GM23338 (cell line): ENCODE data around the gene SFMBT2. TPM values are rescaled to one million over a fixed set of nuclear protein-coding genes. Genes with fewer than 3 reads are reported as not detected.

Experiments
- ATAC-seq: fragments of 200-7000 bp; cut with Tn5 transposase; 3 replicates; pipeline ENCODE4 v1.9.1; 2020
- DNase-seq: peaks from one replicate; pipeline ENCODE4 v3.0.0-alpha.2; 2015; ENCODE audit warnings: low spot score
- H2AFZ ChIP-seq: fragments of 200-600 bp; sonication (generic); 2 replicates; pipeline ENCODE4 v1.8.0; 2016; ENCODE audit warnings: antibody characterized with exemption, mild to moderate bottlenecking, moderate library complexity
- H3F3A ChIP-seq: fragments of 200-600 bp; sonication (generic); replicated peaks from 2 replicates; pipeline ENCODE4 v1.8.0; 2017; ENCODE audit warnings: antibody characterized with exemption, mixed run types, low read depth
- H3K27ac ChIP-seq: fragments of 200-600 bp; sonication (generic); 2 replicates; pipeline ENCODE4 v1.6.1; 2016; ENCODE audit warnings: low read depth
- H3K27me3 ChIP-seq: fragments of 200-600 bp; sonication (generic); 2 replicates; pipeline ENCODE4 v1.8.0; 2016; ENCODE audit warnings: mild to moderate bottlenecking, mixed run types, moderate library complexity; ENCODE audit not compliant: insufficient read depth
- H3K36me3 ChIP-seq: fragments of 200-600 bp; sonication (generic); 2 replicates; pipeline ENCODE4 v1.8.0; 2016; ENCODE audit warnings: mild to moderate bottlenecking; ENCODE audit not compliant: insufficient read depth
- H3K4me1 ChIP-seq: fragments of 200-600 bp; sonication (generic); 2 replicates; pipeline ENCODE4 v1.8.0; 2016; ENCODE audit warnings: mild to moderate bottlenecking, moderate library complexity; ENCODE audit not compliant: insufficient read depth
- H3K4me2 ChIP-seq: fragments of 200-600 bp; sonication (generic); 2 replicates; pipeline ENCODE4 v1.7.1; 2017; ENCODE audit warnings: mixed run types
- H3K4me3 ChIP-seq: fragments of 200-600 bp; sonication (generic); 2 replicates; pipeline ENCODE4 v1.6.1; 2016; ENCODE audit warnings: mixed run types
- H3K79me2 ChIP-seq: fragments of 200-600 bp; sonication (generic); replicated peaks from 2 replicates; pipeline ENCODE4 v1.8.0; 2017; ENCODE audit warnings: mild to moderate bottlenecking; ENCODE audit not compliant: insufficient read depth
- H3K9me2 ChIP-seq: fragments of 200-600 bp; sonication (generic); 2 replicates; pipeline ENCODE4 v1.8.0; 2017; ENCODE audit not compliant: insufficient read depth
- H4K20me1 ChIP-seq: fragments of 200-600 bp; sonication (generic); replicated peaks from 2 replicates; pipeline ENCODE4 v1.8.0; 2017; ENCODE audit warnings: mild to moderate bottlenecking; ENCODE audit not compliant: insufficient read depth
- H3K27ac Mint-ChIP-seq: 2 replicates; pipeline ENCODE4 v1.8.0; 2020; ENCODE audit warnings: inconsistent platforms, mild to moderate bottlenecking, moderate library complexity, mixed read lengths
- H3K27me3 Mint-ChIP-seq: 3 replicates; pipeline ENCODE4 v1.8.0; 2022; ENCODE audit warnings: low read depth, mild to moderate bottlenecking, moderate library complexity, mixed read lengths, inconsistent platforms; ENCODE audit not compliant: insufficient read depth, poor library complexity
- H3K36me3 Mint-ChIP-seq: 3 replicates; pipeline ENCODE4 v1.8.0; 2021; ENCODE audit warnings: low read depth, mild to moderate bottlenecking, inconsistent platforms, moderate library complexity, mixed read lengths
- H3K4me1 Mint-ChIP-seq: 3 replicates; pipeline ENCODE4 v1.8.0; 2020; ENCODE audit warnings: mild to moderate bottlenecking, inconsistent platforms, mixed read lengths
- H3K4me3 Mint-ChIP-seq: 3 replicates; pipeline ENCODE4 v1.8.0; 2021; ENCODE audit warnings: moderate library complexity, mild to moderate bottlenecking, inconsistent platforms, mixed read lengths
- H3K9me3 Mint-ChIP-seq: 3 replicates; pipeline ENCODE4 v1.8.0; 2020; ENCODE audit warnings: moderate library complexity, mild to moderate bottlenecking, inconsistent platforms, mixed read lengths
- CTCF ChIP-seq, 2 experiments: fragments of 200-600 bp in 1 of 2; sonication (generic) in 1 of 2; conservative IDR thresholded peaks; 2 replicates each; pipeline versions ENCODE4 v1.5.1 to v1.6.1; 2016 to 2017; ENCODE audit warnings: antibody characterized with exemption in 2 of 2, low read depth in 2 of 2, mild to moderate bottlenecking in 2 of 2, moderate library complexity in 1 of 2
- polyA plus RNA-seq: library from polyadenylated mRNA; unstranded; fragments of >200 nt; fragmentation: Nextera tagmentation; extraction: Ambion mirVana; gene quantifications from 2 replicates; pipeline ENCODE4 v1.2.1, GENCODE V29; 2016
- total RNA-seq: library from RNA; depleted of rRNA; stranded (reverse); fragments of >200 nt; shearing (Covaris generic); gene quantifications from 2 replicates; pipeline ENCODE4 v1.2.3, GENCODE V29; 2014
- TF ChIP-seq, protein P1 (sequence below): fragments of 250-450 bp; sonication (Bioruptor Pico); IDR thresholded peaks from 2 replicates; pipeline ENCODE4 v1.5.0; 2020; ENCODE audit warnings: mild to moderate bottlenecking, moderate library complexity
- TF ChIP-seq, protein P2 (sequence below): IDR thresholded peaks from one replicate; pipeline ENCODE4 v1.6.1; 2018; ENCODE audit warnings: antibody characterized with exemption; ENCODE audit not compliant: unreplicated experiment

SFMBT2 gene
- total and polyA plus RNA-seq, 2 experiments from 2014 or later: 2.7 to 6.7 TPM

- TF ChIP-seq, protein P1, sequence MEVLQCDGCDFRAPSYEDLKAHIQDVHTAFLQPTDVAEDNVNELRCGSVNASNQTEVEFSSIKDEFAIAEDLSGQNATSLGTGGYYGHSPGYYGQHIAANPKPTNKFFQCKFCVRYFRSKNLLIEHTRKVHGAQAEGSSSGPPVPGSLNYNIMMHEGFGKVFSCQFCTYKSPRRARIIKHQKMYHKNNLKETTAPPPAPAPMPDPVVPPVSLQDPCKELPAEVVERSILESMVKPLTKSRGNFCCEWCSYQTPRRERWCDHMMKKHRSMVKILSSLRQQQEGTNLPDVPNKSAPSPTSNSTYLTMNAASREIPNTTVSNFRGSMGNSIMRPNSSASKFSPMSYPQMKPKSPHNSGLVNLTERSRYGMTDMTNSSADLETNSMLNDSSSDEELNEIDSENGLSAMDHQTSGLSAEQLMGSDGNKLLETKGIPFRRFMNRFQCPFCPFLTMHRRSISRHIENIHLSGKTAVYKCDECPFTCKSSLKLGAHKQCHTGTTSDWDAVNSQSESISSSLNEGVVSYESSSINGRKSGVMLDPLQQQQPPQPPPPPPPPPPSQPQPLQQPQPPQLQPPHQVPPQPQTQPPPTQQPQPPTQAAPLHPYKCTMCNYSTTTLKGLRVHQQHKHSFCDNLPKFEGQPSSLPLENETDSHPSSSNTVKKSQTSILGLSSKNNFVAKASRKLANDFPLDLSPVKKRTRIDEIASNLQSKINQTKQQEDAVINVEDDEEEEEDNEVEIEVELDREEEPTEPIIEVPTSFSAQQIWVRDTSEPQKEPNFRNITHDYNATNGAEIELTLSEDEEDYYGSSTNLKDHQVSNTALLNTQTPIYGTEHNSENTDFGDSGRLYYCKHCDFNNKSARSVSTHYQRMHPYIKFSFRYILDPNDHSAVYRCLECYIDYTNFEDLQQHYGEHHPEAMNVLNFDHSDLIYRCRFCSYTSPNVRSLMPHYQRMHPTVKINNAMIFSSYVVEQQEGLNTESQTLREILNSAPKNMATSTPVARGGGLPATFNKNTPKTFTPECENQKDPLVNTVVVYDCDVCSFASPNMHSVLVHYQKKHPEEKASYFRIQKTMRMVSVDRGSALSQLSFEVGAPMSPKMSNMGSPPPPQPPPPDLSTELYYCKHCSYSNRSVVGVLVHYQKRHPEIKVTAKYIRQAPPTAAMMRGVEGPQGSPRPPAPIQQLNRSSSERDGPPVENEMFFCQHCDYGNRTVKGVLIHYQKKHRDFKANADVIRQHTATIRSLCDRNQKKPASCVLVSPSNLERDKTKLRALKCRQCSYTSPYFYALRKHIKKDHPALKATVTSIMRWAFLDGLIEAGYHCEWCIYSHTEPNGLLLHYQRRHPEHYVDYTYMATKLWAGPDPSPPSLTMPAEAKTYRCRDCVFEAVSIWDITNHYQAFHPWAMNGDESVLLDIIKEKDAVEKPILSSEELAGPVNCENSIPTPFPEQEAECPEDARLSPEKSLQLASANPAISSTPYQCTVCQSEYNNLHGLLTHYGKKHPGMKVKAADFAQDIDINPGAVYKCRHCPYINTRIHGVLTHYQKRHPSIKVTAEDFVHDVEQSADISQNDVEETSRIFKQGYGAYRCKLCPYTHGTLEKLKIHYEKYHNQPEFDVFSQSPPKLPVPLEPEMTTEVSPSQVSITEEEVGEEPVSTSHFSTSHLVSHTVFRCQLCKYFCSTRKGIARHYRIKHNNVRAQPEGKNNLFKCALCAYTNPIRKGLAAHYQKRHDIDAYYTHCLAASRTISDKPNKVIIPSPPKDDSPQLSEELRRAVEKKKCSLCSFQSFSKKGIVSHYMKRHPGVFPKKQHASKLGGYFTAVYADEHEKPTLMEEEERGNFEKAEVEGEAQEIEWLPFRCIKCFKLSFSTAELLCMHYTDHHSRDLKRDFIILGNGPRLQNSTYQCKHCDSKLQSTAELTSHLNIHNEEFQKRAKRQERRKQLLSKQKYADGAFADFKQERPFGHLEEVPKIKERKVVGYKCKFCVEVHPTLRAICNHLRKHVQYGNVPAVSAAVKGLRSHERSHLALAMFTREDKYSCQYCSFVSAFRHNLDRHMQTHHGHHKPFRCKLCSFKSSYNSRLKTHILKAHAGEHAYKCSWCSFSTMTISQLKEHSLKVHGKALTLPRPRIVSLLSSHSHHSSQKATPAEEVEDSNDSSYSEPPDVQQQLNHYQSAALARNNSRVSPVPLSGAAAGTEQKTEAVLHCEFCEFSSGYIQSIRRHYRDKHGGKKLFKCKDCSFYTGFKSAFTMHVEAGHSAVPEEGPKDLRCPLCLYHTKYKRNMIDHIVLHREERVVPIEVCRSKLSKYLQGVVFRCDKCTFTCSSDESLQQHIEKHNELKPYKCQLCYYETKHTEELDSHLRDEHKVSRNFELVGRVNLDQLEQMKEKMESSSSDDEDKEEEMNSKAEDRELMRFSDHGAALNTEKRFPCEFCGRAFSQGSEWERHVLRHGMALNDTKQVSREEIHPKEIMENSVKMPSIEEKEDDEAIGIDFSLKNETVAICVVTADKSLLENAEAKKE (CRISPR knock-in tag): no peak
Measured at GRCh38 chr10:7277867-7278266, 133.0 kb downstream of the SFMBT2 start (continued).

DNA sequence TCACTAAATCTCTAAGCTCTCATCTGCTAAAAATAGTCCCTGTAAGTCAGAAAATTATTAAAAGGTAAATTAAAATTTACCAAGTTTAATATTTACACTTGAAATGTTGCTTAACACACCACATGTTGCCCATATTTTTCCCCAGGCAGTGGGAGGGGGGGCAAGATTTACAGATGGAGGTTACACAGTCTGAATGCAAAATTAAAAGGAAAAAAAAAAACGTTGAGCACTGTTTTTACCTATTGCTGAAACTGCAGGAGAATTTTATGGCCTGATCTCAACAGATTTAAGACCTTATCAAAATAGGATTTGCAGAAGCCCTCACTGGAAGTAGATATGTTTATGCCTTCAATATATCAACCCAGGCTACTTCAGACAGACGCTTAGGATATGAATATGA lies 133.4 kb downstream of the SFMBT2 start:
- no peaks in the 10 kb centered on the region for H4K20me1 ChIP-seq
- H3K4me2 ChIP-seq: no peak overlapping the region
- no peaks in the 10 kb centered on the region for H3K9me2 ChIP-seq
- H3K27me3 Mint-ChIP-seq: peaks cover 8% of the 10 kb centered on the region
- H3K4me1 Mint-ChIP-seq: peaks cover 3% of the 10 kb centered on the region; the same call in 2 of the 3 replicates
- H3K4me3 ChIP-seq: no peak overlapping the region
- no peaks in the 10 kb centered on the region for H3K27me3 ChIP-seq
- ATAC-seq: no peak
- H3K27ac Mint-ChIP-seq: no peak overlapping the region
- DNase-seq: no peak
- no peak overlapping the region for H3K4me3 Mint-ChIP-seq
- H3F3A ChIP-seq: no peaks in the 10 kb centered on the region
- H3K9me3 Mint-ChIP-seq: no peaks in the 10 kb centered on the region
- TF ChIP-seq, protein P2, sequence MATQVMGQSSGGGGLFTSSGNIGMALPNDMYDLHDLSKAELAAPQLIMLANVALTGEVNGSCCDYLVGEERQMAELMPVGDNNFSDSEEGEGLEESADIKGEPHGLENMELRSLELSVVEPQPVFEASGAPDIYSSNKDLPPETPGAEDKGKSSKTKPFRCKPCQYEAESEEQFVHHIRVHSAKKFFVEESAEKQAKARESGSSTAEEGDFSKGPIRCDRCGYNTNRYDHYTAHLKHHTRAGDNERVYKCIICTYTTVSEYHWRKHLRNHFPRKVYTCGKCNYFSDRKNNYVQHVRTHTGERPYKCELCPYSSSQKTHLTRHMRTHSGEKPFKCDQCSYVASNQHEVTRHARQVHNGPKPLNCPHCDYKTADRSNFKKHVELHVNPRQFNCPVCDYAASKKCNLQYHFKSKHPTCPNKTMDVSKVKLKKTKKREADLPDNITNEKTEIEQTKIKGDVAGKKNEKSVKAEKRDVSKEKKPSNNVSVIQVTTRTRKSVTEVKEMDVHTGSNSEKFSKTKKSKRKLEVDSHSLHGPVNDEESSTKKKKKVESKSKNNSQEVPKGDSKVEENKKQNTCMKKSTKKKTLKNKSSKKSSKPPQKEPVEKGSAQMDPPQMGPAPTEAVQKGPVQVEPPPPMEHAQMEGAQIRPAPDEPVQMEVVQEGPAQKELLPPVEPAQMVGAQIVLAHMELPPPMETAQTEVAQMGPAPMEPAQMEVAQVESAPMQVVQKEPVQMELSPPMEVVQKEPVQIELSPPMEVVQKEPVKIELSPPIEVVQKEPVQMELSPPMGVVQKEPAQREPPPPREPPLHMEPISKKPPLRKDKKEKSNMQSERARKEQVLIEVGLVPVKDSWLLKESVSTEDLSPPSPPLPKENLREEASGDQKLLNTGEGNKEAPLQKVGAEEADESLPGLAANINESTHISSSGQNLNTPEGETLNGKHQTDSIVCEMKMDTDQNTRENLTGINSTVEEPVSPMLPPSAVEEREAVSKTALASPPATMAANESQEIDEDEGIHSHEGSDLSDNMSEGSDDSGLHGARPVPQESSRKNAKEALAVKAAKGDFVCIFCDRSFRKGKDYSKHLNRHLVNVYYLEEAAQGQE: no peak
- TF ChIP-seq, protein P1 (CRISPR knock-in tag): no peak
- TF ChIP-seq CTCF (conservative IDR thresholded peaks at IDR 0.05; ENCODE audit: low read depth in 2 of 2): no peak
- no peaks in the 10 kb centered on the region for H3K4me1 ChIP-seq
- no peaks in the 10 kb centered on the region for H3K36me3 Mint-ChIP-seq
- H3K36me3 ChIP-seq: no peaks in the 10 kb centered on the region
- no peak overlapping the region for H3K27ac ChIP-seq
- H2AFZ ChIP-seq: no peak overlapping the region
- no peaks in the 10 kb centered on the region for H3K79me2 ChIP-seq
